GM21360 (cell line): ENCODE measurements around the gene PIGU.
"Not testable (repeated sequence)": the region's sequence is repeated elsewhere in the genome, so short reads cannot be mapped to it uniquely, and the experiment has no call there.

Source experiments
- ATAC-seq: cut with Tn5 transposase; IDR thresholded peaks from one replicate; pipeline ENCODE4 v1.9.1; 2021; ENCODE audit warnings: mild to moderate bottlenecking, moderate library complexity; ENCODE audit not compliant: unreplicated experiment

The PIGU gene, protein sequence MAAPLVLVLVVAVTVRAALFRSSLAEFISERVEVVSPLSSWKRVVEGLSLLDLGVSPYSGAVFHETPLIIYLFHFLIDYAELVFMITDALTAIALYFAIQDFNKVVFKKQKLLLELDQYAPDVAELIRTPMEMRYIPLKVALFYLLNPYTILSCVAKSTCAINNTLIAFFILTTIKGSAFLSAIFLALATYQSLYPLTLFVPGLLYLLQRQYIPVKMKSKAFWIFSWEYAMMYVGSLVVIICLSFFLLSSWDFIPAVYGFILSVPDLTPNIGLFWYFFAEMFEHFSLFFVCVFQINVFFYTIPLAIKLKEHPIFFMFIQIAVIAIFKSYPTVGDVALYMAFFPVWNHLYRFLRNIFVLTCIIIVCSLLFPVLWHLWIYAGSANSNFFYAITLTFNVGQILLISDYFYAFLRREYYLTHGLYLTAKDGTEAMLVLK

DNA sequence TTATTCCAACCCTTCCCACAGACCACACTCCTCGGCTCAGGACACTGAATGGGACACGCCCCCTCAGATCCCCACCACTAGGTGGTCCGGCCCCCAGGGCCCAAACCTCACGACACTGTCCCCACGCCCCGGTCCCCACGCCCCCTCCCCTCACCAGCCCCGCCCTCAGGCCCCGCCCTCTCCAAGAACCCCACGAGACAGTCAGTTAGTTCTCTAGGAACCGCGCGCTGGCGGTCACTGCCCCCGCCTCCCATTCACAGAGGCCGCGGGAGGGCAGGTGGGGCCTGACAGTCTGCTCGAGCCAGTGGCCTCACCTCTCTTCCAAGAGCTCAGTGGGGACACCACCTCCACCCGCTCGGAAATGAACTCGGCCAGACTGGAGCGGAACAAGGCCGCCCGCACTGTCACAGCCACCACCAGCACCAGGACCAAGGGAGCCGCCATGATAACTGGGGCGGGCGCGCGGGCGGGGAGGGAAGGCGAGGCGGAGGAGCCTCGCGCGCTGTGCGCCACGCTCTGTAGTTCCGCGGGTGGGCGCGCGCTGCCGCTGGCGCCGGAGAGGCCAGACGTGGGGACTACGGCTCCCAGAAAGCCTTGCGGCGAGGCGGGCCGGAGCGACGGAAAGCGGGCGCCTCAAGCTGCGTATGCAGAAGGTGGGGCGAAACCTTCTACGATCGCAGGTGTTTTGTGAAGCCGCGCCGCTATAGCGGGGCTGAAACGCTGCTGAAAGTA lies at the start of gene PIGU:
Gene PIGU (minus strand): TSS at position 451 of the 732 bp plus-strand sequence. CDS start 7 bp downstream, at position 444.
- ATAC-seq: peak; percentile 91

GRCh38 chr20:34724172-34724571 lies 47.3 kb upstream of the PIGU start:
- no peak for ATAC-seq

- ATAC-seq: not testable (repeated sequence)
These were observed 45.7 kb upstream of the PIGU start for GRCh38 chr20:34722560-34722959.

GRCh38 chr20:34720266-34720665 lies 43.4 kb upstream of the PIGU start:
- no peak for ATAC-seq

DNA sequence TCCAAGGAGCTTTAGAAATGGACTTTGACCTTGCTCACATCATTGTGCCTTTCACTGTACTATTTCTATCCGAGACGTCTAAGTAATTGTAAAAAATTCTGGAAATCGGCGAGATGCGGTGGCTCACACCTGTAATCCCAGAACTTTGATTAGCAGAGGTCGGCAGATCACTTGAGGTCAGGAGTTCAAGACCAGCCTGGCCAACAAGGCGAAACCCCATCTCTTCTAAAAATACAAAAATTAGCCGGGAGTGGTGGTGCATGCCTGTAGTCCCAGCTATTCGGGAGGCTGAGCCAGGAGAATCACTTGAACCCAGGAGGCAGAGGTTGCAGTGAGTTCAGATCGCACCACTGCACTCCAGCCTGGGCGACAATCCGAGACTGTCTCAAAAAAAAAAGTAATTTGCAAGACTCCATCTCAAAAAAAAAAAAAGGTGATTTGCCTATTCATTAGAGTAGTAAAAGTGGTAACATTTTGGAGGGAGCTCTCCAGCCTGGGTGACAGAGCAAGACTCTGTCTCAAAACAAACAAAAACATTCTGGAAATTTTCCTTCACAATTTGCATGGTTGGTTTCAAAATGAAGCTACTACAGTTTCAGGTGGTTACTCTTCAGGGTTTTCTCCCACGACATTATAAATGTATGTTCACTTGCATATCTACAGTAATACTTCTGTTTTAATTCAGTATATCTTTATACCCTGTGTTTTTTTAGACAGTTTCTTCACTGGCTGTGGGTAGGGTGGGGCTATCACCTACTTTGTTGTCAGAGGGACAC lies 42.5 kb upstream of the PIGU start:
- ATAC-seq: peak; percentile 82

DNA sequence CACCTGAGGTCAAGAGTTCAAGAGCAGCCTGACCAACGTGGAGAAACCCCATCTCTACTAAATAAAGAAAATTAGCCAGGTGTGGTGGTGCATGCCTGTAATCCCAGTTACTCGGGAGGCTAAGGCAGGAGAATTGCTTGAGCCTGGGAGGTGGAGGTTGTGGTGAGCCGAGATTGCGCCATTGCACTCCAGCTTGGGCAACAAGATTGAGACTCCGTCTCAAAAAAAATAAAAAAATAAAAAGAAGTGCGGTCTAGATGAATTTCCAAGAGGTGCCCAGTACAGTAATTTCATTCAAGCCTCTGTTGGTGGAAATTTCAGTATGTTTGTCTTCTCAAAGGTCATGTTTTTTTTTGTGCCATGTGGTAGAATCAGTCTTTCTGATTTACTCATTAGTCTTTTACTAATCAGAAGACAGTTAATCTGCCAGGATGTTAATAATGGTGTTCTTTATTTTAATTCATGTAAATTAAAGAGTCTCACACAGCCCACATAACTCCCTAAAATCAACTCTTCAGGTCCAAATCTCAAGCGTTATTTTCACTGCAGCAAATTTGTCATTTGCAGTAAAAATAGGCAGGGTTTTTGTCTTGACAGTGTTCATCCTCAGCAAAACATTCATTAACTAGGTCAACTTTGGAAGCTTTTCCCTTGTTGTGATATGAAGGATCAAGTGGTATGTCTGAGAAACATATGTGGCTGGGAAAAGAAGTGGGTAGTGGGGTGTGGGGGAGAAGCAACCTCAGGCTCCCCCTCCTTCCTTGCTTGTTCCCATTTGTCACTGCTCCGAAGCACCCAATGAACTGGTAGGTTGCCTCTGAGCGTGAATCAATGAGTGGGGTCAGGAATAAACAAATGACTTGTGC lies 40.6 kb upstream of the PIGU start:
- no peak for ATAC-seq

GRCh38 chr20:34716921-34717229 lies 40.0 kb upstream of the PIGU start:
- ATAC-seq: no peak

DNA sequence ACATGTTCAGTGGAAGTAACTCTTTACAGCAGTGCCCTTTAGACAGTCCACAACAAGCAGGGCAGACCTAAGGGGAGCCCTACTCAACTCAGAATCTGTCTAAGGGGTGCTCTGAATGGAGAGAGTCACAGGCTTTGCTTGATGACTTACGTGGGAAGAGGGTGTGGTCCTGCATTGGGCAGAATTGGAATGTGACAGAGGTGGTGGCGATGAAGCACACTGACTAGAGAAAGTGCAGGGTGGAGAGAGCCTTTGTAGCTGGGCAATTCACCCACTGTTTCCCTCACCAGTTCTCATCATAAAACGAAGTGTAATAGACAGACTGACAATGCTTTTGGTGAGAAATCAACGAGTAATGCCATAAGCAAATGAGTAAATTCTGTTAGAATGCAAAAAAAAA lies 38.5 kb upstream of the PIGU start:
- no peak for ATAC-seq

DNA sequence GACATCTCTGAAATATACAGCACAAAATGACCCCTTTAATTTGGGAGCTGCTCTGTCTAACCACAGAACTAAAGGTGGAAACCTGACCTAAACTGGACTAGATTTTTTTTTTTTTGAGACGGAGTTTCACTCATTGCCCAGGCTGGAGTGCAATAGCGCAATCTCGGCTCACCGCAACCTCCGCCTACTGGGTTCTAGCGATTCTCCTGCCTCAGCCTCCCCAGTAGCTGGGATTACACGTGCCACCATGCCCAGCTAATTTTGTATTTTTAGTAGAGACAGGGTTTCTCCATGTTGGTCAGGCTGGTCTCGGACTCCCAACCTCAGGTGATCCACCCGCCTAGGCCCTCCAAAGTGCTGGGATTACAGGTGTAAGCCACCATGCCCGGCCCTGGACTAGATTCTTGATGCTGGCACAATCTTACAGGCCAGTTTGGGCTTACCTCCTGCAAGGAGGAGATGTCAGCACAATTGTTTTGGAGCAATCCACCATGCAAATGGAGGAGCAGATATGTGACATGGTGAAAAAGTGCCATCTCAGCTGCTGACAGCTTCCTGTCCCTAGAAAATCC lies 37.1 kb upstream of the PIGU start:
- not testable (repeated sequence) for ATAC-seq

DNA sequence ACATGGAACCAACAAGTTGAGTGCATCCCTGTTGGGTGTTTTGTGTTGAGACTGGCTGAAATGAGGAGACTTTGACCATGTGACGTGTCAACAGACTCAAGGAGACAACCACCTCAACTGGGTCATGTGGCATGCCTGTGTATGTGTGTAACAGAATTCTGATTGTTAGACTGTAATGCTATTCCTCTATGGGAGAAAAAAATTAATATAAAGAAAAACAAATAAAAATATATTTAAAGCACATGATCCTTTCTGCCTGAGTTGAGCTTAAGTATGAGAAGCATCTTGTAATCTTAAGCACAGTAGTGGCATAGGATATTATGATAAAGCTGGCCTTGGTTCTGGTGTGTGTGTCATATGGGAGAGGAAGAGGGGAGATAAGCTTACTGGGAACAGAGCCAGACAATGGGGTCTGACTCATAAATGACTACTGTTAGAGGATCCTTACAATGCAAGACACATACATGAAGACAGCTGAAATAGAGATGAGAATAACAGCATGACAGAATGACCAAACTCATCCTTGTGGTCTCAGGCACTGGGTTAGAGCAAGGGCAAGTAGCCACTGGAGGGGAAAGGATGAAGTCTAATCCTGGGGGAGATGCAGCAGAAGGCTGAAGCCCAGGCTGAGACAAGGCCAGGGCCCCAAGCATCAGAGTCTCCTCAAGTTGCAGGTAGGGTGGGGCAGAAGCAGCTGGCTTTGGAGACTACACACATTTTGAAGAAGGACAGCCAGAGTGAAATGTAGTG lies 36.5 kb upstream of the PIGU start:
- ATAC-seq: no peak

DNA sequence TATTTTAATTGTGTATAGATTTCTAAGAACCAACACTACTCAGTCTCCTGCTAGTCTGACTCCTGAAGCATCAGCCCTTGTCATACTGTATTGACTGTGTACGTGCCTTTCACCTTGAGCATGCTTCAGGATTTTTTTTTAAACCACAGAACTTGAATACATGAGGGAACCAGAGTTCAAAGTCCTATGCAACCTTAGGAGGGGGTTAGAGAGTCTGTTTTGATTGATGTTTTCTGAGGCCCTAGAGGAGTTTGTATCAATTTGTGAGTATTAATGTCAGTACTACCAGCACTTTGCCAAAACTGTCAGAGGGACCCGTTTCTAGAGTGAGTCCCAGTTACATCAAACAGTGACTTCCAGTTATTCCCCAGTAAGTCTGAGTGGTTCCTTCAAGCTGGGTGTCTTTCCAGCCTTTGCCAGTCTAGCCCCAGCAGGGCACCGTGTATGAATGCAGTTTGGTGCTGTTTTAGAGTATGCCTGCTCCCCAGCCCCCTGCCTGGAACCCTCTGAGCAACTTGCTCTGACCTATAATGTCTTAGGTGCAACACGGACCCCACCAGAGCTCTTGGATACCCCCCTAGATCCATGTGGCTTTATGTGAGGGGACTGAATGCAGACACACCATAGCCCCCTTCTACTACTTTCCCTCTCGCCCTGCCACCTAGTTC lies 35.8 kb upstream of the PIGU start:
- ATAC-seq: no peak

DNA sequence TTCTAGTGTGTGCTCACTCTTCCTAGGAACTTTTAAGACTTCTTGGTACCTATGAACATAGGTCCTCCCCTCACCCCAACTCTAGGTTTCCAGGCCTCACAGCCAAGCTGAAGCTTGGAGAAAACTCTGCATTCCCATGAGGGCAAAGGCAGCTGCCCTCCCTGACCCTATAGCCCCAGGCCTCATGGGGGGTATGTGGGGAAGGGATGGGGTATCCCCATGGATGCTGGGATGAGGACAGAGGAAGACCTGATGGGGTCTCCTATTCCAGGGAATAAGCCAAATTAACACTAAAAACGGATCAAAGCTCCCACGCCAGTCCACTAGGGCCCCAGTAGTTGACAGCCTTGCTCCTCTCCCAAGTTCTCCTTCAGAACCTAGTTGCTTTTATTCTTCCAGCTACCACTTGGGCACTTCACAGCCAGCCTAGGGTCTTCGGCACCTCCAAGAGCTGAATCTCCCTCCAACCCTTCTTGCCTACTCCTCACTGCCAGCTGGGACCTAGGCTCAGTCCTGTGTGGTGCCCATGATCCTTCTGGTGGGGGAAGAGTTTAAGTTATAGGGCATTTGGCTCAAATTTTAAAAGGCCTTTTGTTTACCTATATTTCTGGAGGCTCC lies 35.0 kb upstream of the PIGU start:
- no peak for ATAC-seq

- no peak for ATAC-seq
These were observed 34.1 kb upstream of the PIGU start for GRCh38 chr20:34710861-34711574.

DNA sequence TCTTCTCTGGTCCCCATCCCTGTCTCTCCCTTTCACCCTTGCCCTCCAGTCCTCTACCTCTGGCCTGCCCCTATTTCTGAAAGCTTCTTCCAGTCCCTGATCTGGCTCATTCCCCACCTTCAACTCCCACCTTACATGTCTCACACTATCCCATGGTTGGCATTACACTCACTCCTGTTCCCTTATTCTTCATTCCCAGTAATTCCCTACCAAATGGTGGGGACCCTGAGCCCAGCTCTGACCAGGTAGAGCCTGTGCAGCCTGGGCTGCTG lies 33.6 kb upstream of the PIGU start:
- ATAC-seq: no peak

- ATAC-seq: peak; percentile 32
These were observed 33.1 kb upstream of the PIGU start for GRCh38 chr20:34709831-34710567.

GRCh38 chr20:34709044-34709830 lies 32.3 kb upstream of the PIGU start:
- peak; percentile 44 for ATAC-seq

DNA sequence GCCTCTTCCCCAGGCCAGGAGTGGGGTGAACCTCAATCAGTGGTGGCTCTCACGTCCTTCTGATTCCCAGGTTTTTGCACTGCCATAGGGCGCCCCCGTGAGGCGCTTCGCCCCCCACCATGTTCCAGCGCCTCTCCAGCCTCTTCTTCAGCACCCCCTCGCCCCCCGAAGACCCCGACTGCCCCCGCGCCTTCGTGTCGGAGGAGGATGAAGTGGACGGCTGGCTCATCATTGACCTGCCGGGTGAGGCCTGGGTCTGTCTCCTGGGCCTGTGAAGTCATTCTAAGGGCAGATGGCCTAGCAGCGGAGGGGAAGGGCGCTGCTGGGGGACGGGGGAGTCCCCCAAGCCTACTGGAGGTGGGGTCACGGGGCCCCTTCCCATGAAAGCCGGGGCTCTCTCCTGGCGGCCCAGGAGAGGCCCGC lies 31.7 kb upstream of the PIGU start:
- no peak for ATAC-seq
